Measurements from ENCODE around the gene OSTM1. TPM values are rescaled to one million over a fixed set of nuclear protein-coding genes. Genes with fewer than 3 reads are reported as not detected.

OSTM1 gene
- total RNA-seq, 4 donors from 2014 or later, result 26.3 to 327 (median 58.4) TPM

DNA sequence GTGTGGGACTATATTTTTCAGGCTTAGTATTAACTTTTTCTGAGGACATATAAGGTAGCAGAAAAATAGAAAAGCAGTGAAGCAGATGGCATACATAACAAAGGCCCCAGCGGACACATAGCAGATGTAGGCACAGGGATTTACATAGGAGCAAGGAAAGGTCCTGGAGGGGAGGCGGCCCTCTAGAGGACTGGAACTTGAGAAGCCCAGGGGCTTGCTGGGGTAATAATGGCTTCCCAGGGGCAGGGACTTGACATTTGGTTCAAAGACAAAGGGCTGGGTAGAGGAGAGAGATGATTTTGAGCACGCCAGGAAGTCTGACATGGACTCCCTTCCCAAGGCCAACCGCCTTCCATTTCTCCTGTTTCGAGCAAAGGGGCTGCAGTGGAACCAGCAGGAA is 31.7 kb upstream of the OSTM1 start:
- no peak overlapping the region for H3K4me3 ChIP-seq
- TF ChIP-seq POLR2AphosphoS5 (IDR thresholded peaks at IDR 0.05) (no peak), EP300 (IDR thresholded peaks at IDR 0.05; ENCODE audit: low read depth) (no peak)
- no peak overlapping the region for H3K27ac ChIP-seq
- no peaks in the 10 kb centered on the region for H3K9me3 ChIP-seq
- H3K36me3 ChIP-seq, result no peaks in the 10 kb centered on the region
- intact Hi-C loops (cut with DNase I; ENCODE audit: low total_unique reads), result no loop called here
- H3K4me1 ChIP-seq, result no peaks in the 10 kb centered on the region
- in situ Hi-C loops (cut with MboI; ENCODE audit: low pct_ligation_motif_present in 1 of 4, low pct_unique_long_range_greater_than_20kb in 1 of 4, low sequenced_read_pairs in 3 of 4), result loop anchor here in 2 of 4 donors (10.0 to 25.0 kb wide), 2 partner anchors 381 to 419 kb away; no protein-coding TSS in a partner anchor
- no peak for DNase-seq
- 73 to 90% methylated on average over 2 to 5 of the region's 5 CpGs for WGBS, 2 donors (ENCODE audit: low coverage in 1 of 2)
- H3K27me3 ChIP-seq, result peaks cover 28% of the 10 kb centered on the region

DNA sequence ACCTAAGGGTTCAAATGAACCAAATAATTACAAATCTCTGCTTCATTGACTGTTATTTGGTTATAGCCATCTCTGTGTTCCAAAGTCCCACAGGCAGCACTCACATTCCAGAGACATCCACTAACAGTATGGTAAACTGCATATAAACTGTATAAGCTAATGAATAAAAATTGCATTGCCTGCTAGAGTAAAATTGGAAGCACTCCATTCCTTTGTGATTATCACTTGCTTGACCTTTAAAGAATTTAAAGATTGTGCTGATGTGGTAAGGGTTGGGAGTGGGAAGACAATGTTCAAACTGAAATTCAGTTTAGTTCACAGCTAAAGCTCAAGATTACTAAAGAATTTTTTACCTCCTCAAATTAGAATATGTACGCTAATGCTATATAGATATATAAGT is 31.0 kb upstream of the OSTM1 start:
- H3K9me3 ChIP-seq, result no peaks in the 10 kb centered on the region
- WGBS, 2 donors (ENCODE audit: low coverage in 1 of 2), result 92 to 100% methylated on average over 1 of the region's 1 CpG
- peaks cover 21% of the 10 kb centered on the region for H3K27me3 ChIP-seq
- no peak overlapping the region for H3K4me3 ChIP-seq
- no peak for DNase-seq
- TF ChIP-seq POLR2A (IDR thresholded peaks at IDR 0.05) (no peak), EP300 (IDR thresholded peaks at IDR 0.05; ENCODE audit: low read depth) (no peak), POLR2AphosphoS5 (IDR thresholded peaks at IDR 0.05) (no peak)
- TF ChIP-seq, protein P1, sequence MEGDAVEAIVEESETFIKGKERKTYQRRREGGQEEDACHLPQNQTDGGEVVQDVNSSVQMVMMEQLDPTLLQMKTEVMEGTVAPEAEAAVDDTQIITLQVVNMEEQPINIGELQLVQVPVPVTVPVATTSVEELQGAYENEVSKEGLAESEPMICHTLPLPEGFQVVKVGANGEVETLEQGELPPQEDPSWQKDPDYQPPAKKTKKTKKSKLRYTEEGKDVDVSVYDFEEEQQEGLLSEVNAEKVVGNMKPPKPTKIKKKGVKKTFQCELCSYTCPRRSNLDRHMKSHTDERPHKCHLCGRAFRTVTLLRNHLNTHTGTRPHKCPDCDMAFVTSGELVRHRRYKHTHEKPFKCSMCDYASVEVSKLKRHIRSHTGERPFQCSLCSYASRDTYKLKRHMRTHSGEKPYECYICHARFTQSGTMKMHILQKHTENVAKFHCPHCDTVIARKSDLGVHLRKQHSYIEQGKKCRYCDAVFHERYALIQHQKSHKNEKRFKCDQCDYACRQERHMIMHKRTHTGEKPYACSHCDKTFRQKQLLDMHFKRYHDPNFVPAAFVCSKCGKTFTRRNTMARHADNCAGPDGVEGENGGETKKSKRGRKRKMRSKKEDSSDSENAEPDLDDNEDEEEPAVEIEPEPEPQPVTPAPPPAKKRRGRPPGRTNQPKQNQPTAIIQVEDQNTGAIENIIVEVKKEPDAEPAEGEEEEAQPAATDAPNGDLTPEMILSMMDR (IDR thresholded peaks at IDR 0.05), result no peak
- intact Hi-C loops (cut with DNase I; ENCODE audit: low total_unique reads), result no loop called here
- H3K27ac ChIP-seq, result no peak overlapping the region
- in situ Hi-C loops (cut with MboI; ENCODE audit: low pct_ligation_motif_present in 1 of 4, low pct_unique_long_range_greater_than_20kb in 1 of 4, low sequenced_read_pairs in 3 of 4), result loop anchor here in 2 of 4 donors (10.0 to 25.0 kb wide), 2 partner anchors 382 to 419 kb away; no protein-coding TSS in a partner anchor
- H3K4me1 ChIP-seq, result no peaks in the 10 kb centered on the region
- H3K36me3 ChIP-seq, result no peaks in the 10 kb centered on the region

DNA sequence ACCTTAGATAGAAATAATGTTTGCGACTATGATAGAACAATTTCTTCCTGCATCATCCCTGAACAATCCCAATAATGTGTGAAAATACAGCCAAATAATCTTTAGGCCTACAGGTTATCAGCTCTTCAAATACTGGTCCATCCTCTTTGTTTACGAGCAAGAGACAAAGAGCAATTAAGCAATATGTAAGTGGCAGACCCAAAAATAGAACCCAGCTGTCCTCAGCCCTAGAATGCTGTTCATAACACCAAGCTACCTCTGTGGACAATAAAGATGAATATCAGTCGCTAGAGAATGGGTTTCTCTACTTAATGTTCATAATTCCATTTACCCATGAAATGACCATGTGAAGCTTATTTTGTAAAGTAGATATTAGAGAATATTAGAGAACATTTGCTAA is 28.4 kb upstream of the OSTM1 start:
- Histone ChIP-seq H3K4me1 (no peaks in the 10 kb centered on the region), H3K4me3 (no peak overlapping the region), H3K9me3 (no peaks in the 10 kb centered on the region), H3K36me3 (no peaks in the 10 kb centered on the region), H3K27me3 (peaks cover 7% of the 10 kb centered on the region), H3K27ac (no peak overlapping the region)
- no peak for DNase-seq
- intact Hi-C loops (cut with DNase I; ENCODE audit: low total_unique reads), result no loop called here
- in situ Hi-C loops (cut with MboI; ENCODE audit: low pct_ligation_motif_present in 1 of 4, low pct_unique_long_range_greater_than_20kb in 1 of 4, low sequenced_read_pairs in 3 of 4), result loop anchor here in 2 of 4 donors (10.0 to 25.0 kb wide), 2 partner anchors 384 to 422 kb away; no protein-coding TSS in a partner anchor
- WGBS, 2 donors (ENCODE audit: low coverage in 1 of 2), result 79 to 86% methylated on average over 3 of the region's 3 CpGs
- TF ChIP-seq POLR2AphosphoS5 (IDR thresholded peaks at IDR 0.05) (no peak), POLR2A (IDR thresholded peaks at IDR 0.05) (no peak), EP300 (IDR thresholded peaks at IDR 0.05; ENCODE audit: low read depth) (no peak)
- TF ChIP-seq, protein P1 (IDR thresholded peaks at IDR 0.05), result no peak

DNA sequence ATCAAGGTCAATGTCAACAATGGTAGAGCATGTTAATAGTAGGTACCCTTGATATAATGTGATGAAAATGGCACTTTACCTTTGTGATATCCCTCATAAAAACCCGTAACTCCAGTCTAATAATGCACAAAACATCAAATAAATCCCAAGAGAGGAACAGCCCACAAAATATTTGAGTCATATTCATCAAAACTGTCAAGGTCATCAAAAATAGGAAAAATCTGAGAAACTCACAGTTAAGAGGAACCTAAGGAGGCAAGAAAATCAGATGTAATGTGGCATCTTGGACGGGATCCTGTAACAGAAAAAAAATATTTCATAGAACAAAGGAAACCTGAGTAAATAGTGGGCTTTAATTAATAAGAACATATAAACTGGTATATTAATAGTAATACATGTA is 25.5 kb upstream of the OSTM1 start:
- WGBS, 2 donors (ENCODE audit: low coverage in 1 of 2), result 70 to 88% methylated on average over 2 of the region's 2 CpGs
- H3K27me3 ChIP-seq, result peaks cover 7% of the 10 kb centered on the region
- in situ Hi-C loops (cut with MboI; ENCODE audit: low pct_ligation_motif_present in 1 of 4, low pct_unique_long_range_greater_than_20kb in 1 of 4, low sequenced_read_pairs in 3 of 4), result loop anchor here in 2 of 4 donors (10.0 to 25.0 kb wide), 2 partner anchors 387 to 425 kb away; no protein-coding TSS in a partner anchor

More for the DNA sequence above, 25.5 kb upstream of the OSTM1 start:
- Histone ChIP-seq H3K36me3 (no peaks in the 10 kb centered on the region), H3K9me3 (no peaks in the 10 kb centered on the region), H3K4me3 (no peak overlapping the region), H3K27ac (no peak overlapping the region), H3K4me1 (no peaks in the 10 kb centered on the region)
- DNase-seq, result no peak
- intact Hi-C loops (cut with DNase I; ENCODE audit: low total_unique reads), result no loop called here
- TF ChIP-seq, protein P1 (IDR thresholded peaks at IDR 0.05), result no peak
- no peak for TF ChIP-seq POLR2AphosphoS5 (IDR thresholded peaks at IDR 0.05)
- no peak for TF ChIP-seq EP300 (IDR thresholded peaks at IDR 0.05; ENCODE audit: low read depth)
- TF ChIP-seq POLR2A (IDR thresholded peaks at IDR 0.05), result no peak

Data from transverse colon (tissue), 4 donors.